ENCODE results near the gene PPP2R2C. TPM values are rescaled to one million over a fixed set of nuclear protein-coding genes. Genes with fewer than 3 reads are reported as not detected.

Gene PPP2R2C
- total RNA-seq, 2 donors from 2014 or later, result 0.05 to 0.35 TPM

DNA sequence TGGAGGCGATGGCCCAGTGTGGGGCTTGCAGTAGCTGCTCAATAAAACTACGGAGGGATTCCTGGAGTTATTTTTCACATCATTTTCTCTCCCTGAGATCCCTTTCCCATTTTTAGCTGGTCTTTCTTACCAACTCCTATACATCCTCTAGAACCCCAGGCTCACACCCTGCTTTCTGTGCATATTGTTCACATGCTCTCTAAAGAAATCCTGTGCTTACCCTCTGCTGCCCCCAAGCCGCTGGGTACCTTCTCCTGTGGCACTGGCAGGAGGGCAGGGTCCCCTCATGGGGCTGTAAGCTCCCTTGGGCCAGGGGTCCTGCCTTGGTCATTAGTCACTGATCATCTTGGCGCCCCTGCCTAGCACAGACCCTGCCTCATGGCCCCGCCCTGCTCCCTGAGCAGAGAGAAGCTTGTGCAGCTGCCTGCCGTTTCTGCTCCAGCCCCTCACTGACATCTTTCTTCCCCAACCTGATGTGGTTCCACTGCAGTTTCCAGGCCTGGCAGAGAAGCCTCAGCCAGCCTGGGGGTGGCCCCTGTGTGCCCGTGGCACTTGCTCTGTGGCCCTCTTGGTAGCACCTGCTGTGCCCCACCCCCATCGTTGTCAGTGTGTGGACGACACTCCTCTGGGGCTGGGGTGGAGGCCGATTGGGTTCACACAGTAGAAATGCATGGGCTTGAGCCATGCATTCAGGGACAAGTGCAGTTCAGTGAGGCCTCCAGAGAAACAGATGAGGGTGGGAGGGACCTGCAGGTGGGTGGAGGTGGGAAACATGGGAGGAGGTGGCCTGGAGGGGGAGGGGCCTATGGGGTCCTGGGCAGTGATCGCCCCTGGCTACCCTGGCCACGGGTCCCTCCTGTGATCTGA is 133.2 kb downstream of the PPP2R2C start:
- DNase-seq, result no peak
- intact Hi-C loops (cut with DNase I), result no loop called here

DNA sequence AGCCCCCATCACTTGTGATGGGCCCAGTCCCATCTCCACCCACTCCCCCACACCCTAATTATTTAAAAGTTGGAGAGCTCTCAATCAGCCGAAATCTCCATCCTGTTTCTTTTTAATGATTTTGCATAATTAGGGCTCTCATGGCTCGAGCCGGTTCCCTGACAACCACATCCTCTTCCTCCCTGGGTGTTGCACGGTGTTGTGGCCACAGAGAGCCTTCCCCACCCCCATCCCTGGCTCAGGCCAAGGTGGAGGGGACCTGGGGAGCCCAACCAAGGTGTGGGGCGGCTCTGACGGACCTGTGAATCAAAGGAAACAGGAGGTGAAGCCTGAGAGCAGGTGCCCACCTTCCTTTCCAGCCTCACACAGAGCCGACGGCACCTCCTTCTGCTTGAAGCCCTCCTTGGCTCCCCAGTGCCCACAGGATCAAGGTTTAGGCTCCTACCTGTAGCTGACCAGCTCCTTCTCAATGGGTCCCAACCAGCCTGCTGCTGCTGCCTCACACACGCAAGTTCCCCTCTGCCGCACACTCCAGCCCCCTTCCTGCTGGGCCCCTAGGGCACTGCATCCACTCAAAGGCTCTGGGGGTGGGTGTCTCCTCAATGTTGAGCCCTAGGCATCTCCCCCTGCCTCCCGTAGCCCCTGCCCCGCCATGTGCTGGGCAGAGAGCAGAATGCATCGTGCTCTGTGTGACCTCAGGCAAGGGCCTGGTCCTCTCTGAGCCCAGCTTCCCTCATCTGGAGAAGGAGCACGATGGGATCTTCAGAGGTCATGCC is 134.1 kb downstream of the PPP2R2C start:
- H3K4me3 ChIP-seq, result no peak overlapping the region
- no peak for DNase-seq
- no peaks in the 10 kb centered on the region for H3K9me3 ChIP-seq
- intact Hi-C loops (cut with DNase I), result no loop called here
- no peaks in the 10 kb centered on the region for H3K36me3 ChIP-seq
- TF ChIP-seq, protein P1, sequence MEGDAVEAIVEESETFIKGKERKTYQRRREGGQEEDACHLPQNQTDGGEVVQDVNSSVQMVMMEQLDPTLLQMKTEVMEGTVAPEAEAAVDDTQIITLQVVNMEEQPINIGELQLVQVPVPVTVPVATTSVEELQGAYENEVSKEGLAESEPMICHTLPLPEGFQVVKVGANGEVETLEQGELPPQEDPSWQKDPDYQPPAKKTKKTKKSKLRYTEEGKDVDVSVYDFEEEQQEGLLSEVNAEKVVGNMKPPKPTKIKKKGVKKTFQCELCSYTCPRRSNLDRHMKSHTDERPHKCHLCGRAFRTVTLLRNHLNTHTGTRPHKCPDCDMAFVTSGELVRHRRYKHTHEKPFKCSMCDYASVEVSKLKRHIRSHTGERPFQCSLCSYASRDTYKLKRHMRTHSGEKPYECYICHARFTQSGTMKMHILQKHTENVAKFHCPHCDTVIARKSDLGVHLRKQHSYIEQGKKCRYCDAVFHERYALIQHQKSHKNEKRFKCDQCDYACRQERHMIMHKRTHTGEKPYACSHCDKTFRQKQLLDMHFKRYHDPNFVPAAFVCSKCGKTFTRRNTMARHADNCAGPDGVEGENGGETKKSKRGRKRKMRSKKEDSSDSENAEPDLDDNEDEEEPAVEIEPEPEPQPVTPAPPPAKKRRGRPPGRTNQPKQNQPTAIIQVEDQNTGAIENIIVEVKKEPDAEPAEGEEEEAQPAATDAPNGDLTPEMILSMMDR (IDR thresholded peaks at IDR 0.05), result no peak
- no peak overlapping the region for H3K9ac ChIP-seq (ENCODE audit: low read depth in 2 of 2, low read length in 2 of 2)
- no peaks in the 10 kb centered on the region for H3K4me1 ChIP-seq
- no peaks in the 10 kb centered on the region for H3K27me3 ChIP-seq
- no peak overlapping the region for H3K27ac ChIP-seq

More for the DNA sequence above, 133.2 kb downstream of the PPP2R2C start:
- Histone ChIP-seq H3K36me3 (no peaks in the 10 kb centered on the region), H3K4me1 (no peaks in the 10 kb centered on the region), H3K9ac (ENCODE audit: low read depth in 2 of 2, low read length in 2 of 2) (no peak overlapping the region), H3K27me3 (no peaks in the 10 kb centered on the region), H3K9me3 (no peaks in the 10 kb centered on the region), H3K4me3 (no peak overlapping the region), H3K27ac (no peak overlapping the region)
- TF ChIP-seq, protein P1 (IDR thresholded peaks at IDR 0.05), result no peak

DNA sequence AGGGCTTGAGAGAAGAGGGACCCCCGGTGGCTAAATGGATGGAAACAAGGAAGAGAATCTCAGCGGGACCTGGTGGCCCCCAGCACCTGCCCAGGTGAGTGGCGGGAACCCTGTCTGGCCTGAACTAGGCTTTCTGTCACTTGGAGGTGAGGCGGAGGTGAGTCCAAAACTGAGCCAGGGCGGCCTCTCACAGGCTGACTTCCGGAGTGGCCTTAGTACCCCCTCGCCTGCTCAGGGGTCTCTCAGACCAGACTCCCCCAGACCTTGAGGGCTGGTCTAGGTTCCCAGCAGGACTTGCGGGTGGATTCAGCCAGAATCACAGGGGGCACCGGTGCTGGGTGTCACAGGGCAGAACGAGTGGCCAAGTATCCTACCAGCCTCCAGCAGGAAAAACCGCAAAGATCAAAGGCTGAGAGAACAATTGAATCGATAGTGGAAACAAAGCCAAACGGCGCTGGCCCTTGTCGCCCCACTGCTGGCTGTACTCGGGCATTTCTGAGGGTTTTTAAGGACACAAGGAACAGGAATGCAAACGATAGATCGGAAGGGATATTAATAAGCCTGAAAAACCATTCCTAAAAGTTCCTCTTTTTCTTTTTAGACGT is 135.0 kb downstream of the PPP2R2C start:
- DNase-seq, result no peak
- no peak overlapping the region for H3K9ac ChIP-seq (ENCODE audit: low read depth in 2 of 2, low read length in 2 of 2)
- H3K27ac ChIP-seq, result no peak overlapping the region
- no peak overlapping the region for H3K4me3 ChIP-seq
- no peaks in the 10 kb centered on the region for H3K27me3 ChIP-seq
- no peaks in the 10 kb centered on the region for H3K36me3 ChIP-seq
- H3K4me1 ChIP-seq, result no peaks in the 10 kb centered on the region
- H3K9me3 ChIP-seq, result no peaks in the 10 kb centered on the region
- intact Hi-C loops (cut with DNase I), result no loop called here
- TF ChIP-seq, protein P1 (IDR thresholded peaks at IDR 0.05), result no peak

DNA sequence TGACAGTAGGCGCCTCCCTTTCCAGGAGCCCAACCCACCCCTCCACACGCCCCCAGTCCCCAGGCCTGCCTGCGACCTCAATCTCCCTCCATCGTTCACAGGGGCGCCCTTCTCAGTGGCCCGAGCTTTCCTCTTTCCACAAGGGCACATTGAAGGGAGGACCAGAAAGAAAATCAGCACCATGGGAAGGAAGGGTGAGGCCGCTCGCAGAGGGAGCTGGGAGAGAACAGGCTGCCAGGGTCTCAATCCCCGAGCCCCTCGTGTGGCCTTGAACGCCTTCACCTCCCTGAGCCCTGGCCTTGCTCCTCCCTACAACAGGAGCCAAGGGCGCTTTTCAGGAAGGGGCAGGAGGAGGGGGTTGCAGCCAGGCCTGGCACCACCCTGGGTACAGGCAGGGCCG is 136.2 kb downstream of the PPP2R2C start:
- no peaks in the 10 kb centered on the region for H3K27me3 ChIP-seq

More for the DNA sequence above, 136.2 kb downstream of the PPP2R2C start:
- Histone ChIP-seq H3K9ac (ENCODE audit: low read depth in 2 of 2, low read length in 2 of 2) (no peak overlapping the region), H3K27ac (no peak overlapping the region), H3K9me3 (no peaks in the 10 kb centered on the region), H3K36me3 (no peaks in the 10 kb centered on the region), H3K4me1 (no peaks in the 10 kb centered on the region), H3K4me3 (no peak overlapping the region)
- DNase-seq, result no peak
- intact Hi-C loops (cut with DNase I), result no loop called here
- TF ChIP-seq, protein P1 (IDR thresholded peaks at IDR 0.05), result no peak
